ENCODE measurements around the gene APOE.
"Not testable (repeated sequence)": the region's sequence is repeated elsewhere in the genome, so short reads cannot be mapped to it uniquely, and the experiment has no call there.

The APOE gene

GRCh38 chr19:44912854-44913253 is 7.3 kb downstream of the APOE start:
- Histone ChIP-seq H3K27ac (ENCODE audit: low read depth, low read length) (no peak overlapping the region), H3K9me3 (ENCODE audit: control insufficient read depth, insufficient read depth, low read depth, low read length) (no peaks in the 10 kb centered on the region), H3K36me3 (ENCODE audit: control insufficient read depth, insufficient read depth, low read length) (peaks cover 18% of the 10 kb centered on the region), H3K4me3 (ENCODE audit: low read depth, low read length) (no peak overlapping the region), H3K4me1 (ENCODE audit: control insufficient read depth, insufficient read depth, low read length) (peaks cover 27% of the 10 kb centered on the region), H3K27me3 (ENCODE audit: control insufficient read depth, insufficient read depth, low read length) (no peaks in the 10 kb centered on the region), H3K9ac (ENCODE audit: low read length) (no peak overlapping the region)

- H3K27ac ChIP-seq (ENCODE audit: low read depth, low read length); H3K9me3 ChIP-seq (ENCODE audit: control insufficient read depth, insufficient read depth, low read depth, low read length); H3K27me3 ChIP-seq (ENCODE audit: control insufficient read depth, insufficient read depth, low read length): not testable (repeated sequence)
- H3K9ac ChIP-seq (ENCODE audit: low read length): peak overlapping the region; percentile 78
- H3K4me1 ChIP-seq (ENCODE audit: control insufficient read depth, insufficient read depth, low read length): peaks cover 27% of the 10 kb centered on the region
- peaks cover 12% of the 10 kb centered on the region for H3K36me3 ChIP-seq (ENCODE audit: control insufficient read depth, insufficient read depth, low read length)
- peak overlapping the region; percentile 74 for H3K4me3 ChIP-seq (ENCODE audit: low read depth, low read length)
Measured at GRCh38 chr19:44913512-44914432, 8.2 kb downstream of the APOE start.

DNA sequence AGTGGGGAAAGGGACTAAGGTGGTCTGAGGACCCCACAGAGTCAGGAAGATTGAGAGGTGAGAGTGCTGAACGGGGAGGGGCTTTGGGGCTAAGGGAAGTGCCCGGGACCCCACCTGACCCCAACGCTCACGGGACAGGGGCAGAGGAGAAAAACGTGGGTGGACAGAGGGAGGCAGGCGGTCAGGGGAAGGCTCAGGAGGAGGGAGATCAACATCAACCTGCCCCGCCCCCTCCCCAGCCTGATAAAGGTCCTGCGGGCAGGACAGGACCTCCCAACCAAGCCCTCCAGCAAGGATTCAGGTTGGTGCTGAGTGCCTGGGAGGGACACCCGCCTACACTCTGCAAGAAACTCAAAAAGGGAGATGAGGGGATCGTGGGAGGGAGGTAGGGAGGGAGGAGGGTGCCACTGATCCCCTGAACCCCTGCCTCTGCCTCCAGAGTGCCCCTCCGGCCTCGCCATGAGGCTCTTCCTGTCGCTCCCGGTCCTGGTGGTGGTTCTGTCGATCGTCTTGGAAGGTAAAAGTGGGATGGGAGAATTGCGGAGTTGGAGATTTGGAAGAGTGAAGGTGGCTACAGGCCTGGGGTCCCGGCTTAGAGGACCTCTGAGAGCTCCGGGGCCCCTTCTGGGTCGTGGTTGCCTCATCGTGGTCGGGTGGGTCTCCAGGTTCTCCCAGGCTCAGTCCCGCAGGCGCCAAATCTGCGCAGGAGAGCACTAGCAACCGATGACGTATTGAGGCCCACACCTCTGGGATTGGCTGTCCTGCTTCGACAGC is 9.0 kb downstream of the APOE start, which contains the start of gene APOC1:
Gene APOC1 (plus strand): TSS at position 176 of the 774 bp plus-strand sequence. CDS start 284 bp downstream, at position 460.
- Histone ChIP-seq H3K4me3 (ENCODE audit: low read depth, low read length) (peak within 1 kb of the TSS; percentile 74), H3K4me1 (ENCODE audit: control insufficient read depth, insufficient read depth, low read length) (peaks cover 27% of the 10 kb centered on the region), H3K9ac (ENCODE audit: low read length) (peak within 1 kb of the TSS; percentile 78), H3K27ac (ENCODE audit: low read depth, low read length) (peak within 1 kb of the TSS; percentile 75)
- not testable (repeated sequence) for H3K9me3 ChIP-seq (ENCODE audit: control insufficient read depth, insufficient read depth, low read depth, low read length); H3K27me3 ChIP-seq (ENCODE audit: control insufficient read depth, insufficient read depth, low read length); H3K36me3 ChIP-seq (ENCODE audit: control insufficient read depth, insufficient read depth, low read length)

DNA sequence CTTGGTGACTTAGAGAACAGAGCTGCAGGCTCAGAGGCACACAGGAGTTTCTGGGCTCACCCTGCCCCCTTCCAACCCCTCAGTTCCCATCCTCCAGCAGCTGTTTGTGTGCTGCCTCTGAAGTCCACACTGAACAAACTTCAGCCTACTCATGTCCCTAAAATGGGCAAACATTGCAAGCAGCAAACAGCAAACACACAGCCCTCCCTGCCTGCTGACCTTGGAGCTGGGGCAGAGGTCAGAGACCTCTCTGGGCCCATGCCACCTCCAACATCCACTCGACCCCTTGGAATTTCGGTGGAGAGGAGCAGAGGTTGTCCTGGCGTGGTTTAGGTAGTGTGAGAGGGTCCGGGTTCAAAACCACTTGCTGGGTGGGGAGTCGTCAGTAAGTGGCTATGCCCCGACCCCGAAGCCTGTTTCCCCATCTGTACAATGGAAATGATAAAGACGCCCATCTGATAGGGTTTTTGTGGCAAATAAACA is 18.7 kb downstream of the APOE start:
- peaks cover 11% of the 10 kb centered on the region for H3K4me1 ChIP-seq (ENCODE audit: control insufficient read depth, insufficient read depth, low read length)
- no peak overlapping the region for H3K27ac ChIP-seq (ENCODE audit: low read depth, low read length)
- no peak overlapping the region for H3K4me3 ChIP-seq (ENCODE audit: low read depth, low read length)
- H3K9me3 ChIP-seq (ENCODE audit: control insufficient read depth, insufficient read depth, low read depth, low read length): no peaks in the 10 kb centered on the region
- no peak overlapping the region for H3K9ac ChIP-seq (ENCODE audit: low read length)
- H3K27me3 ChIP-seq (ENCODE audit: control insufficient read depth, insufficient read depth, low read length): no peaks in the 10 kb centered on the region
- no peaks in the 10 kb centered on the region for H3K36me3 ChIP-seq (ENCODE audit: control insufficient read depth, insufficient read depth, low read length)

DNA sequence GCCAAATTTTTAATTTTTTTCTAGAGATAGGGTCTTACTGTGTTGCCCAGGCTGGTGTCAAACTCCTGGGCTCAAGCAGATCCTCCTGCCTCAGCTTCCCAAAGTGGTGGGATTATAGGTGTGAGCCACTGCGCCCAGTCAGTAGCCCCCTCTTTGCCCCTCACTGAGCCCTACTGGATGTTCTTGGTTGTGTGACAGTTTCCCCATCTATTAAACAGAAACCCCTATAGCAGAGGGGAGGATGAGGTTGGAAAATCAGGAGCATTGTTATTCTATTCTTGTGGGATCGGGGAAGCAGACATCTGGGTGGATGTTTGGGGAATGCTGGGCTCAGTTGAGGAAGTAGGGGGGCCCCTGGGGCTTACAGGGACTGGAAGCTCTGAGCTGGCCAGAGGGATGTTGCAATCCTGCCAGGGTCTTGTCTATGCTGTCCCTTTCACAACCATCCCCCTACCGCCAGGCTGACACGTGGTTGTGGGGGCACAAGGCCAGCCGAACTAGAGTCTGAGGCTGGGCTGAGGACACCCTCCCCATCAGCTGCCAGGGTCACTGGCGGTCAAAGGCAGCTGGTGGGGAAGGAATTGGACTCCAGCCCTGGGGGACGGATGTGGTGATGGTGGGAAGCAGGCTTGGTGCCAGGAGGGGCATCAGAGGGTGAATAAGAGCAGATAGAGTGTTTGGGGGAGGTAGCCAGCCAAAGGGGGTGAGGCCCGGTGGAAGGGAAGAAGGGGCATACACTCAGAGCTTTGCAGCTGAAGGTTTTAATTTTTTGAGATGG is 19.7 kb downstream of the APOE start:
- peaks cover 11% of the 10 kb centered on the region for H3K4me1 ChIP-seq (ENCODE audit: control insufficient read depth, insufficient read depth, low read length)
- H3K27ac ChIP-seq (ENCODE audit: low read depth, low read length): no peak overlapping the region
- no peak overlapping the region for H3K9ac ChIP-seq (ENCODE audit: low read length)
- H3K36me3 ChIP-seq (ENCODE audit: control insufficient read depth, insufficient read depth, low read length): no peaks in the 10 kb centered on the region
- H3K9me3 ChIP-seq (ENCODE audit: control insufficient read depth, insufficient read depth, low read depth, low read length): no peaks in the 10 kb centered on the region
- H3K27me3 ChIP-seq (ENCODE audit: control insufficient read depth, insufficient read depth, low read length): no peaks in the 10 kb centered on the region
- H3K4me3 ChIP-seq (ENCODE audit: low read depth, low read length): no peak overlapping the region

DNA sequence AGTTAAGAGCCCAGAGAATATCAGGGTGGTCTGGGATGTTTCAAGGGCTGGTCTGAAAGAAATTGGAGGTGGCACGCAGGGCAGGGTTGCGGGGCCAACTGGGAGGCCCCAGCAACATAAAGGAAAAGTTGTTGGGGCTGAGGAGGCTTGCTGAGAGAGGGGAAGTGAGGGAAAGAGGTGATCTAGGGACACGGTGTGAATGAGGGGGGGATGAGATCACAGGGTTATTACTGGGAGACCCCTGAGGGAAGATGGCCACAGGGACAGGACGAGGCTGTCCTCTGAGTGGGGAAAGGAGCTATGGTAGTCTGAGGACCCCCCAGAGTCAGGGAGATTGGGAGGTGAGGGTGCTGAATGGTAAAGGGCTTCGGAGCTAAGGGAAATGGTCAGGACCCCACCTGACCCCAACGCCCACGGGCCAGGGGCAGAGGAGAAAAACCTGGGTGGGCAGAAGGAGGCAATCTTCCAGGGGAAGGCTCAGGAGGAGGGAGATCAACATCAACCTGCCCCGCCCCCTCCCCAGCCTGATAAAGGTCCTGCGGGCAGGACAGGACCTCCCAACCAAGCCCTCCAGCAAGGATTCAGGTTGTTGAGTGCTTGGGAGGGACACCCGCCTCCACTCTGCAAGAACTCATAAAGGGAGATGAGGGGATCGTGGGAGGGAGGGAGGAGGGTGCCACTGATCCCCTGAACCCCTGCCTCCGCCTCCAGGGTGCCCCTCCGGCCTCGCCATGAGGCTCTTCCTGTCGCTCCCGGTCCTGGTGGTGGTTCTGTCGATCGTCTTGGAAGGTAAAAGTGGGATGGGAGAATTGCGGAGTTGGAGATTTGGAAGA is 20.9 kb downstream of the APOE start:
- not testable (repeated sequence) for H3K27ac ChIP-seq (ENCODE audit: low read depth, low read length); H3K27me3 ChIP-seq (ENCODE audit: control insufficient read depth, insufficient read depth, low read length); H3K36me3 ChIP-seq (ENCODE audit: control insufficient read depth, insufficient read depth, low read length); H3K9ac ChIP-seq (ENCODE audit: low read length); H3K9me3 ChIP-seq (ENCODE audit: control insufficient read depth, insufficient read depth, low read depth, low read length)
- H3K4me1 ChIP-seq (ENCODE audit: control insufficient read depth, insufficient read depth, low read length): peaks cover 11% of the 10 kb centered on the region
- H3K4me3 ChIP-seq (ENCODE audit: low read depth, low read length): peak overlapping the region; percentile 27

DNA sequence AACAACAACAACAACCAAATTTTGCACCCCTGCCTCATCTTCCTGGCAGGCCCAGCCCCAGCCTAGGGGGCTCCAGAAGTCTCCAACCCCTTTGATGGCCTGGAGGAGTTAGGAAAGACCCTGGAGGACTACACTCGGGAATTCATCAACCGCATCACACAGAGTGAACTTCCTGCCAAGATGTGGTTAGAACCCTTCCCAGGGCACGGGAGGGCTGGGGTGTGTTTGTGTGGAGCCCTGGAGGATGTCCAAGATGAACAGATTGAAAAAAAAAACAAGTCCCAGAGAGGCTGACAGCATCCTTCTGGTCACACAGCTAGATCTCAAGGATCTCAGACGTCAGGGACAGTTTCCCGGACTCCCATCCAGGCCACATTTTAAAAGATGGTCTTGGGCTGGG is 22.1 kb downstream of the APOE start:
- Histone ChIP-seq H3K36me3 (ENCODE audit: control insufficient read depth, insufficient read depth, low read length) (no peaks in the 10 kb centered on the region), H3K9ac (ENCODE audit: low read length) (no peak overlapping the region), H3K4me3 (ENCODE audit: low read depth, low read length) (no peak overlapping the region), H3K27me3 (ENCODE audit: control insufficient read depth, insufficient read depth, low read length) (no peaks in the 10 kb centered on the region), H3K9me3 (ENCODE audit: control insufficient read depth, insufficient read depth, low read depth, low read length) (no peaks in the 10 kb centered on the region), H3K27ac (ENCODE audit: low read depth, low read length) (no peak overlapping the region), H3K4me1 (ENCODE audit: control insufficient read depth, insufficient read depth, low read length) (peaks cover 11% of the 10 kb centered on the region)

- H3K9ac ChIP-seq (ENCODE audit: low read length): no peak overlapping the region
- H3K36me3 ChIP-seq (ENCODE audit: control insufficient read depth, insufficient read depth, low read length): no peaks in the 10 kb centered on the region
- H3K27me3 ChIP-seq (ENCODE audit: control insufficient read depth, insufficient read depth, low read length): no peaks in the 10 kb centered on the region
- no peak overlapping the region for H3K27ac ChIP-seq (ENCODE audit: low read depth, low read length)
- H3K4me3 ChIP-seq (ENCODE audit: low read depth, low read length): no peak overlapping the region
- H3K9me3 ChIP-seq (ENCODE audit: control insufficient read depth, insufficient read depth, low read depth, low read length): no peaks in the 10 kb centered on the region
- H3K4me1 ChIP-seq (ENCODE audit: control insufficient read depth, insufficient read depth, low read length): peaks cover 7% of the 10 kb centered on the region
Measured at GRCh38 chr19:44930088-44930487, 24.5 kb downstream of the APOE start.

DNA sequence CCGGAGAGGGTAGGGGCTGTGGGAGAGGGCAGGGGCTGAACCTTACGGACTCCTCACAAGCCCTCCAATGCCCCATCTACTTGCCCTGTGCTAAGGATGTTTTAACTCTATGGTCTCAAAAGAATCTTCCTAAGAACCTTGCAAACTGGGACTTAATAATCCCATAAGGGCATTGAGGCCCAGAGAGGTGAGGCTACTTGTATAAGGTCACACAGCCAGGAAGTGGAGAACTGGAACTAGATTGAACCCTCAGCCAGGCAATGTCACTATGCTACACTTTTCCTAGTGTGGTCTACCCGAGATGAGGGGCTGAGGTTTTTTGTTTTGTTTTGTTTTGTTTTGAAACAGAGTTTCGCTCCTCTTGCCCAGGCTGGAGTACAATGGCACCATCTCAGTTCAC is 25.9 kb downstream of the APOE start:
- no peaks in the 10 kb centered on the region for H3K9me3 ChIP-seq (ENCODE audit: control insufficient read depth, insufficient read depth, low read depth, low read length)
- peaks cover 10% of the 10 kb centered on the region for H3K4me1 ChIP-seq (ENCODE audit: control insufficient read depth, insufficient read depth, low read length)
- no peak overlapping the region for H3K27ac ChIP-seq (ENCODE audit: low read depth, low read length)
- no peaks in the 10 kb centered on the region for H3K36me3 ChIP-seq (ENCODE audit: control insufficient read depth, insufficient read depth, low read length)
- no peak overlapping the region for H3K9ac ChIP-seq (ENCODE audit: low read length)
- no peak overlapping the region for H3K4me3 ChIP-seq (ENCODE audit: low read depth, low read length)
- no peaks in the 10 kb centered on the region for H3K27me3 ChIP-seq (ENCODE audit: control insufficient read depth, insufficient read depth, low read length)

GRCh38 chr19:44939668-44940067 is 34.1 kb downstream of the APOE start:
- H3K9ac ChIP-seq (ENCODE audit: low read length): no peak overlapping the region
- H3K4me3 ChIP-seq (ENCODE audit: low read depth, low read length): no peak overlapping the region
- H3K9me3 ChIP-seq (ENCODE audit: control insufficient read depth, insufficient read depth, low read depth, low read length): no peaks in the 10 kb centered on the region
- no peak overlapping the region for H3K27ac ChIP-seq (ENCODE audit: low read depth, low read length)
- peaks cover 6% of the 10 kb centered on the region for H3K4me1 ChIP-seq (ENCODE audit: control insufficient read depth, insufficient read depth, low read length)
- no peaks in the 10 kb centered on the region for H3K27me3 ChIP-seq (ENCODE audit: control insufficient read depth, insufficient read depth, low read length)
- no peaks in the 10 kb centered on the region for H3K36me3 ChIP-seq (ENCODE audit: control insufficient read depth, insufficient read depth, low read length)

All from HUES6 (cell line).